HG02970 (cell line): ENCODE data around the gene AVPI1.
"Not testable (repeated sequence)": the region's sequence is repeated elsewhere in the genome, so short reads cannot be mapped to it uniquely, and the experiment has no call there.

Experiments
- ATAC-seq: cut with Tn5 transposase; IDR thresholded peaks from one replicate; pipeline ENCODE4 v1.9.1; 2021; ENCODE audit warnings: mild to moderate bottlenecking, moderate library complexity, moderate number of reproducible peaks; ENCODE audit not compliant: unreplicated experiment, low FRiP score

The AVPI1 gene

GRCh38 chr10:97642471-97643159 lies 44.4 kb downstream of the AVPI1 start:
- ATAC-seq = not testable (repeated sequence)

GRCh38 chr10:97640868-97641811 lies 45.9 kb downstream of the AVPI1 start:
- ATAC-seq = no peak

DNA sequence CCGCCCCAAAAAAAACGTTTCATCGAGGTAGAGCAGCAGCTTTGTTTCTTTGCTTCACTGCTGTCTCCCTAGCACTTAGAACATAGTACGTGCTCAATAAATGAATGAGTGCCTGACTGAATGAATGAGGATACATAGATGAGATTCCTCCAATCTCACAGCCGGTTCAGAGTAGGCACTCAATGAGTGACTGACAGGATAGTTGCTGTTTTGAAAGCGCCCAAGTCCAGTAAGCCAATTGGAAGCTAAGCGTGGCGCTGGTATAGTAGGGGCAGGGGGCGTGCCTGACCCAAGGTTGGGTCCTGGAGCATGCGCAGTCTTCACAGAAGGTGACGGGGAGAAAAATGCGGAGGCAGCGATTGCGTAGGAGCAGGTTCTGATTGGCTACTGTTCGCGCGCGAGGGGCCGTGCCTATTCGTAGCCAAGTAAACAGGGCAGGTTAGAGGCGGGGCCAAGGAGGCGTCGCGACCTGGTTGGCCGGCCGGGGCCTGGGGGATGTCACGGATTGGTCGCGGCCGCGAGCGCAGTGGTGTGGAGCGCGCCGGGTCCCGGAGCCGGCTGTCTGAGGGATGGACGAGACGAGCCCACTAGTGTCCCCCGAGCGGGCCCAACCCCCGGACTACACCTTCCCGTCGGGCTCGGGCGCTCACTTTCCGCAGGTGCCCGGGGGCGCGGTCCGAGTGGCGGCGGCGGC lies 46.7 kb downstream of the AVPI1 start, which contains the start of gene PI4K2A:
Gene PI4K2A, plus strand, starts transcription at position 498 of the 694 bp plus-strand sequence. Its CDS starts 72 bp downstream, at position 570.
- peak; percentile 97 for ATAC-seq

DNA sequence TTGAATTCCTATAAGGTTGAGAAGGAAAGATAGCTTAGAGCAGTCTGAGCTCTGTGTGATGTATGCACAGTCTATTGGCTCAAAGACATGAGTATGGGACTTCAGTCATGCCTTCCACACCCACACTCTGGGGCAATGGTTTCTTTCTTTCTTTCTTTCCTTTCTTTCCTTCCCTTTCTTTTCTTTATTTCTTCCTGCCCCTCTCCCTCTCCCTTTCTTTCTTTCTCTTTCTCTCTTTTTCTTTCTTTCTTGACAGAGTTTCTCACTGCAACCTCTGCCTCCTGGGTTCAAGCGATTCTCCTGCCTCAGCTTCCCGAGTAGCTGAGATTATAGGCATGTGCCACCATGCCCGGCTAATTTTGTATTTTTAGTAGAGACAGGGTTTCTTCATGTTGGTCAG lies 48.0 kb downstream of the AVPI1 start:
- ATAC-seq = not testable (repeated sequence)

DNA sequence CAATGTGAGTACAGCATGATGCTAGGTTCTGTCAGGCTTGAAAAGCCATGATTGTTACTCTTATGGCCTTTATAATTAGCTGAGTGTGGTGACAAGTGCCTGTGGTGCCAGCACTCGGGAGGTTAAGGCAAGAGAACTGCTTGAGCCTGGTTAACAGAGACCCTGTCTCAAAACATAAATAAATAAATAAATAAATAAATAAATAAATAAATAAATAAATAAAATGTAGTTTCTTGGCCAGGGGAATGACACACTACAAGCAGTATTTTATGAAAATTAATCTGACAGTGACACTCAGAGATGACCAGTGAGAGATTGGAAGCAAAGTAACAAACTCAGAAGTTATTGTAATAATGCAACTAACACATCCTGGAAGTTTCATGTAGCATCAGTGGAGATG lies 51.5 kb downstream of the AVPI1 start:
- ATAC-seq = no peak

- ATAC-seq = no peak
Measured at GRCh38 chr10:97633921-97634320, 53.1 kb downstream of the AVPI1 start.

- peak; percentile 93 for ATAC-seq
Measured at GRCh38 chr10:97632949-97633884, 53.8 kb downstream of the AVPI1 start, which contains the start of gene MORN4. TSS of gene MORN4 (minus strand) at chr10:97633500. CDS start at chr10:97619653, 13,847 bp downstream.

DNA sequence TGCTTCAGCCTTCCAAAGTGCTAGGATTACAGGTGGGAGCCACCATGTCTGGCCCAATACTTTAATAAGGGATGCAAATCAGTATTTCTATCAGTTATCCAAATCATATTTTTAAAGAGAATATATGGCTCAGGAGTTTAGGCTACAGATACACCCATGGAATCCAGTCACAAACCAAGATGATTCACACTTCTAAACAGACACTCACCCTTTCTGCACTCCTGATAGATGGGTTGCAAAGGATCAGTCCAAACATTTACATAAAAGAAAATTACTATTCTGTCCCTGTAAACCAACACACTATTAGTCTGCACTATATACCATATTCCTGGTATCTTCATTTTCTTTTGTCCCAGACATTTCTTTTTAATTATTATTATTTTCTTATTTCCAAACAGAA lies 55.9 kb downstream of the AVPI1 start:
- no peak for ATAC-seq

GRCh38 chr10:97629289-97629688 lies 57.8 kb downstream of the AVPI1 start:
- ATAC-seq = no peak

DNA sequence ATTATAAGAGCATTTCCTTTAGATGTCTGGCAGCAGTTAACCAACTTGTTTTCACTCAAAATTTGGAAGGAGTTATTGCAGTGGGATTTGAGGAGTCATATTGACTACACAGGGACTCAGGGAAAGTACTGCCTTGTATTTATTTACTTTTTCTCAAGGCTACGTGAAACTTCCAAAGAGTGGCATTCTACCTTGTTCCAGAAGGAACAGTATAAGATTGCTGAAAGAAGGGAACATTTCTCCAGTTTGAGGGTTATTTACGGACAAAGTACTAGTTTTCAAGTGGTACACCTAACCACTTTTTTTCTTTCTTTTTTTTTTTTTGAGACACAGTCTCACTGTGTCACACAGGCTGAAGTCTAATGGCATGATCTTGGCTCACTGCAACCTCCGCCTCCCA lies 58.8 kb downstream of the AVPI1 start:
- ATAC-seq = no peak

DNA sequence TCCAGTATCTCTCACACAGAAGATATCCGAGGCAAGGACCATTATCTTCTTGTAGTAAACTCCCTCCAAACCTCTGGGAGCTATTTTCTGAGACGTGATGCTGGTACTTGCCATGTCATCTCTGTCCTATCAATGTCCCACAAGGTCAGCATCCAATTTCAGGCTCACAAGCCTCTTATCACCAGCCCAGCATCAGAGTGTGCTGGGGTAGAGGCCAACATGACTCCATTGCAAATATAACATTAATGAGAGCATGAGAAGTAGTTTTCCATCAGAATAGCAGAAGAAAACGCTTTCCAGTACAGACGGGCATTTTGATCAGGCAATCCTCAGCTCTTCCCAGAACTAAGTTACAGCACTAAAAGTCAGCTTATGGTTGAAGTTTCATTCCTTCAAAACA lies 59.3 kb downstream of the AVPI1 start:
- no peak for ATAC-seq
